SK-N-SH (cell line): Measurements from ENCODE around the gene PARN. TPM values are rescaled to one million over a fixed set of nuclear protein-coding genes. Genes with fewer than 3 reads are reported as not detected.
A peak's percentile ranks its signal among the peaks of the same experiment; 100 is the strongest.

ENCODE experiments used
- CTCF ChIA-PET: fragments of 300-600, 350-600 bp; formaldehyde crosslinking; extraction: SDS; loops from one replicate; lab custom pipeline; 2021; lab: Yijun Ruan, JAX
- POLR2A ChIA-PET: fragments of 350-600 bp; sonication (Branson Sonifier 250); formaldehyde crosslinking; extraction: SDS; loops from one replicate; lab custom pipeline; 2020; ENCODE audit warnings: antibody characterized with exemption, inconsistent platforms; lab: Yijun Ruan, JAX
- DNase-seq: peaks from one replicate; pipeline ENCODE4 v3.0.0; 2012
- H2AFZ ChIP-seq: fragments of 200-600 bp; sonication (generic); 2 replicates; pipeline ENCODE4 v1.8.1; 2016; ENCODE audit warnings: antibody characterized with exemption, mild to moderate bottlenecking, low read depth
- H3F3A ChIP-seq: fragments of 200-600 bp; sonication (generic); replicated peaks from 2 replicates; pipeline ENCODE3; 2016; ENCODE audit warnings: antibody characterized with exemption, mild to moderate bottlenecking; ENCODE audit not compliant: insufficient read depth
- H3K27ac ChIP-seq, 2 experiments: fragments of 200-500 bp in 1 of 2; fragments of 200-600 bp in 1 of 2; sonication (Bioruptor generic) in 1 of 2; sonication (generic), shearing (Covaris generic) in 1 of 2; 2 replicates each; pipeline versions ENCODE4 v1.5.1 to v1.6.1; 2014 to 2016; ENCODE audit warnings: low read depth in 2 of 2, inconsistent platforms in 1 of 2, low read length in 1 of 2, mild to moderate bottlenecking in 1 of 2, mixed read lengths in 1 of 2
- H3K27me3 ChIP-seq: fragments of 200-600 bp; sonication (generic), shearing (Covaris generic); 2 replicates; pipeline ENCODE4 v1.6.1; 2016; ENCODE audit warnings: mixed run types; ENCODE audit not compliant: insufficient read depth
- H3K36me3 ChIP-seq, 2 experiments: fragments of 200-500 bp in 1 of 2; fragments of 200-600 bp in 1 of 2; sonication (Bioruptor generic) in 1 of 2; sonication (generic) in 1 of 2; replicated peaks in 1 of 2; 2 replicates each; pipeline versions ENCODE3 to v1.5.1; 2014 to 2016; ENCODE audit warnings: low read length in 1 of 2, mild to moderate bottlenecking in 1 of 2; ENCODE audit not compliant: insufficient read depth in 2 of 2, control insufficient read depth in 1 of 2
- H3K4me1 ChIP-seq, 2 experiments: fragments of 200-500 bp in 1 of 2; fragments of 200-600 bp in 1 of 2; sonication (Bioruptor generic) in 1 of 2; sonication (generic), shearing (Covaris generic) in 1 of 2; 2 replicates each; pipeline versions ENCODE4 v1.5.1 to v1.6.1; 2014 to 2016; ENCODE audit warnings: low read depth in 1 of 2, low read length in 1 of 2, mixed run types in 1 of 2; ENCODE audit not compliant: insufficient read depth in 2 of 2, control insufficient read depth in 1 of 2
- H3K4me2 ChIP-seq: fragments of 200-600 bp; sonication (generic), shearing (Covaris generic); 2 replicates; pipeline ENCODE4 v1.6.1; 2017; ENCODE audit warnings: mixed run types
- H3K4me3 ChIP-seq, 2 experiments: fragments of 200-500 bp in 1 of 2; fragments of 200-600 bp in 1 of 2; sonication (Bioruptor generic) in 1 of 2; sonication (generic), shearing (Covaris generic) in 1 of 2; 2 replicates each; pipeline versions ENCODE4 v1.5.1 to v1.8.1; 2014 to 2016; ENCODE audit warnings: low read depth in 2 of 2, inconsistent platforms in 1 of 2, low read length in 1 of 2, mild to moderate bottlenecking in 1 of 2, mixed read lengths in 1 of 2, moderate library complexity in 1 of 2
- H3K79me2 ChIP-seq: fragments of 200-600 bp; sonication (generic); 2 replicates; pipeline ENCODE4 v1.8.1; 2017; ENCODE audit warnings: mild to moderate bottlenecking; ENCODE audit not compliant: insufficient read depth
- H3K9ac ChIP-seq: fragments of 200-600 bp; sonication (generic); 2 replicates; pipeline ENCODE4 v1.6.1; 2017; ENCODE audit warnings: mixed run types
- H3K9me2 ChIP-seq: fragments of 200-600 bp; sonication (generic); 2 replicates; pipeline ENCODE4 v1.6.1; 2017; ENCODE audit warnings: mixed run types
- H3K9me3 ChIP-seq: fragments of 200-600 bp; sonication (generic); 2 replicates; pipeline ENCODE4 v1.6.1; 2017; ENCODE audit warnings: mixed run types, mild to moderate bottlenecking, moderate library complexity
- H4K20me1 ChIP-seq: fragments of 200-600 bp; sonication (generic); 2 replicates; pipeline ENCODE4 v1.6.1; 2017; ENCODE audit warnings: mild to moderate bottlenecking, mixed run types; ENCODE audit not compliant: insufficient read depth
- CTCF ChIP-seq: fragments of 200-600 bp; sonication (generic); IDR thresholded peaks from 2 replicates; pipeline ENCODE4 v1.6.1; 2017; ENCODE audit warnings: antibody characterized with exemption, mild to moderate bottlenecking, moderate library complexity
- FOSL2 ChIP-seq: IDR thresholded peaks from 2 replicates; pipeline ENCODE4 v1.4.0; 2012; ENCODE audit warnings: low read depth, mild to moderate bottlenecking, moderate library complexity, borderline replicate concordance
- FOXM1 ChIP-seq: IDR thresholded peaks from 2 replicates; pipeline ENCODE4 v1.4.0; 2012; ENCODE audit warnings: low read depth, mild to moderate bottlenecking
- MEF2A ChIP-seq: IDR thresholded peaks from 2 replicates; pipeline ENCODE4 v1.4.0; 2012; ENCODE audit warnings: low read depth, borderline replicate concordance
- MXI1 ChIP-seq: IDR thresholded peaks from 2 replicates; pipeline ENCODE4 v1.6.1; 2012; ENCODE audit warnings: mild to moderate bottlenecking, low read depth, low read length, improper control_type of control experiment
- NFIC ChIP-seq: IDR thresholded peaks from 2 replicates; pipeline ENCODE4 v1.4.0; 2012; ENCODE audit warnings: borderline replicate concordance
- RAD21 ChIP-seq: IDR thresholded peaks from 2 replicates; pipeline ENCODE4 v1.6.1; 2012; ENCODE audit warnings: mild to moderate bottlenecking, low read length
- RCOR1 ChIP-seq: fragments of 150-350 bp; IDR thresholded peaks from 2 replicates; pipeline ENCODE4 v1.6.1; 2017; ENCODE audit warnings: antibody characterized with exemption, low read length
- REST ChIP-seq: IDR thresholded peaks from 2 replicates; pipeline ENCODE4 v1.6.1; 2012; ENCODE audit warnings: mild to moderate bottlenecking, low read depth, low read length, moderate library complexity
- SIN3A ChIP-seq: IDR thresholded peaks from 2 replicates; pipeline ENCODE4 v1.6.1; 2012; ENCODE audit warnings: low read depth, mild to moderate bottlenecking, low read length, moderate library complexity, borderline replicate concordance
- SMC3 ChIP-seq: IDR thresholded peaks from 2 replicates; pipeline ENCODE4 v1.6.1; 2012; ENCODE audit warnings: low read depth, low read length, improper control_type of control experiment
- TAF1 ChIP-seq: IDR thresholded peaks from 2 replicates; pipeline ENCODE4 v1.6.1; 2012; ENCODE audit warnings: low read depth, mild to moderate bottlenecking, low read length, moderate library complexity, borderline replicate concordance
- TCF12 ChIP-seq: IDR thresholded peaks from 2 replicates; pipeline ENCODE4 v1.4.0; 2012
- YY1 ChIP-seq: IDR thresholded peaks from 2 replicates; pipeline ENCODE4 v1.4.0; 2012; ENCODE audit warnings: low read depth, mild to moderate bottlenecking
- WGBS: methylation state at CpG from one replicate; pipeline ENCODE4 v1.1.6; 2017; ENCODE audit warnings: low lambda C conversion rate; 5-methylcytosine and 5-hydroxymethylcytosine counted together
- polyA plus RNA-seq, 3 experiments: library from polyadenylated mRNA; depleted of rRNA; stranded (reverse); fragments of >200 nt; gene quantifications; 2 replicates each; pipeline ENCODE4 v1.2.3, GENCODE V29; 2012
- TF ChIP-seq, protein P1 (sequence below): IDR thresholded peaks from 2 replicates; pipeline ENCODE4 v1.4.0; 2012; ENCODE audit warnings: low read depth
- TF ChIP-seq, protein P2 (sequence below): fragments of 150-350 bp; IDR thresholded peaks from 2 replicates; pipeline ENCODE4 v1.6.1; 2017; ENCODE audit warnings: antibody characterized with exemption, low read length, low read depth, borderline replicate concordance

PARN gene
- polyA plus RNA-seq, 1 of the 3 experiments (the other 2 are of a cell fraction) = 20.5 TPM

DNA sequence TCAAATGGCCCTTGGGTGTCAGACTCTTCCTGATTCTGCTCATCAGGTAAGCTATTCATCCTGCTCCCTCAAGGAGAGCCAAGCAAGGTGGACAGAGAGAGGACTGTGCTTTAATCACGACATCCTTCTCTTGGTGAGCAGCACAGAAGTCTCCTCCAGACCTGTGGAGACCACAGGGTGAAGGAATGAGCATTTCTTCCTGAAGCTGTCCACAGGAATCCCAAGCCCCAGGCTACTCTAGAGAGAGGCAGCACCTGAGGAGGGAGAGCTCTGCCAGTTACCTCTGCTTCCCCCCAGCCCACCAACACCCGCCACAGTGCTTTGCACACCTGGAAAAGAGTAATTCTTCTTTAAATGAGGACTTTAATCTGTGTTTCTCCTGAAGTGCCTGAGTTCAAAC is 100.0 kb downstream of the PARN start:
- H3K27ac ChIP-seq = no peak overlapping the region
- no peaks in the 10 kb centered on the region for H3K9me3 ChIP-seq
- no peaks in the 10 kb centered on the region for H3F3A ChIP-seq
- no peak overlapping the region for H3K9ac ChIP-seq
- H3K36me3 ChIP-seq = no peaks in the 10 kb centered on the region
- no peak overlapping the region for H3K4me3 ChIP-seq
- no peaks in the 10 kb centered on the region for H3K9me2 ChIP-seq
- CTCF ChIA-PET = interaction anchor here (0.6 to 1.8 kb wide), 7 partner anchors 9 to 610 kb away, joined by 3 to 12 read pairs (median 3); partner anchors contain the start of gene ERCC4
- 100% methylated on average over 2 of the region's 2 CpGs for WGBS
- H3K79me2 ChIP-seq = no peaks in the 10 kb centered on the region
- H3K4me2 ChIP-seq = no peak overlapping the region
- no peaks in the 10 kb centered on the region for H3K27me3 ChIP-seq
- TF ChIP-seq, protein P1, sequence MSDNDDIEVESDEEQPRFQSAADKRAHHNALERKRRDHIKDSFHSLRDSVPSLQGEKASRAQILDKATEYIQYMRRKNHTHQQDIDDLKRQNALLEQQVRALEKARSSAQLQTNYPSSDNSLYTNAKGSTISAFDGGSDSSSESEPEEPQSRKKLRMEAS = no peak
- H3K4me1 ChIP-seq = peaks cover 2 to 6% of the 10 kb centered on the region in 2 experiments; a peak in 3 of 4 replicates
- no peaks in the 10 kb centered on the region for H4K20me1 ChIP-seq
- POLR2A ChIA-PET = no interaction called here
- no peak for DNase-seq
- H2AFZ ChIP-seq = no peak overlapping the region

- peak; percentile 58; the same call in 1 of the 2 replicates for TF ChIP-seq NFIC
- TF ChIP-seq RAD21 = peak; percentile 99
- peak; percentile 95 for TF ChIP-seq SMC3
- peak; percentile 86 for TF ChIP-seq CTCF
- TF ChIP-seq FOSL2 = no peak
- TF ChIP-seq TCF12 = no peak
- 0 out of 2 replicates have a peak, but pooled peaks have one; percentile 38 for TF ChIP-seq SIN3A
- TF ChIP-seq, protein P1 = no peak
- TF ChIP-seq REST = no peak
- peak; percentile 29; the same call in 1 of the 2 replicates for TF ChIP-seq MXI1
- TF ChIP-seq RCOR1 = no peak
- TF ChIP-seq FOXM1 = no peak
- TF ChIP-seq MEF2A = no peak
- TF ChIP-seq, protein P2, sequence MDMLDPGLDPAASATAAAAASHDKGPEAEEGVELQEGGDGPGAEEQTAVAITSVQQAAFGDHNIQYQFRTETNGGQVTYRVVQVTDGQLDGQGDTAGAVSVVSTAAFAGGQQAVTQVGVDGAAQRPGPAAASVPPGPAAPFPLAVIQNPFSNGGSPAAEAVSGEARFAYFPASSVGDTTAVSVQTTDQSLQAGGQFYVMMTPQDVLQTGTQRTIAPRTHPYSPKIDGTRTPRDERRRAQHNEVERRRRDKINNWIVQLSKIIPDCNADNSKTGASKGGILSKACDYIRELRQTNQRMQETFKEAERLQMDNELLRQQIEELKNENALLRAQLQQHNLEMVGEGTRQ = no peak
- no peak for TF ChIP-seq TAF1
- no peak for TF ChIP-seq YY1
- no peaks in the 10 kb centered on the region for H4K20me1 ChIP-seq
- H3K4me1 ChIP-seq = peaks cover 2 to 6% of the 10 kb centered on the region in 2 experiments; a peak in 3 of 4 replicates
- H3K9me3 ChIP-seq = no peaks in the 10 kb centered on the region
- H3F3A ChIP-seq = no peaks in the 10 kb centered on the region
- peak overlapping the region in 1 of 2 experiments; percentile 50; a peak in 1 of 4 replicates for H3K27ac ChIP-seq
- no peak overlapping the region; a peak in 1 of 4 replicates for H3K4me3 ChIP-seq
- H3K36me3 ChIP-seq = no peaks in the 10 kb centered on the region
- no peaks in the 10 kb centered on the region for H3K9me2 ChIP-seq
- peak; percentile 61 for DNase-seq
- CTCF ChIA-PET = interaction anchor here (0.5 to 5.2 kb wide), 30 partner anchors 10 to 609 kb away, joined by 3 to 37 read pairs (median 4); partner anchors contain the start of gene ERCC4
- WGBS = 30% methylated on average over 11 of the region's 11 CpGs
- H3K4me2 ChIP-seq = peak overlapping the region; percentile 72; the same call in 1 of the 2 replicates
- no peaks in the 10 kb centered on the region for H3K79me2 ChIP-seq
- H2AFZ ChIP-seq = no peak overlapping the region
- POLR2A ChIA-PET = no interaction called here
- no peaks in the 10 kb centered on the region for H3K27me3 ChIP-seq
- no peak overlapping the region for H3K9ac ChIP-seq
These were observed 100.9 kb downstream of the PARN start for GRCh38 chr16:14529010-14529669.
